CD14-positive monocyte (primary cell): Measurements from ENCODE around the gene SLC35C1. TPM values are rescaled to one million over a fixed set of nuclear protein-coding genes. Genes with fewer than 3 reads are reported as not detected.

ENCODE experiments used
- DNase-seq, 3 donors: peaks; one replicate each; pipeline ENCODE4 v3.0.0-alpha.2; 2011 to 2022
- H2AFZ ChIP-seq: 2 replicates; pipeline ENCODE4 v1.6.0; 2012; ENCODE audit warnings: mild to moderate bottlenecking, low read depth, low read length, inconsistent platforms; ENCODE audit not compliant: insufficient read depth, poor library complexity, severe bottlenecking
- H3K27ac ChIP-seq, 2 donors: 1 replicate in 1 of 2; 2 replicates in 1 of 2; pipeline ENCODE4 v1.5.1; 2012 to 2013; ENCODE audit warnings: low read length in 2 of 2, control low read depth in 1 of 2, inconsistent platforms in 1 of 2, low read depth in 1 of 2, mild to moderate bottlenecking in 1 of 2
- H3K27me3 ChIP-seq, 2 donors: one replicate each; pipeline versions ENCODE4 v1.6.0 to v1.6.1; 2011 to 2013; ENCODE audit warnings: low read length in 2 of 2; ENCODE audit not compliant: control insufficient read depth in 2 of 2, insufficient read depth in 2 of 2
- H3K36me3 ChIP-seq, 2 donors: replicated peaks in 1 of 2; 1 replicate in 1 of 2; 2 replicates in 1 of 2; pipeline versions ENCODE4 v1.5.1 to v1.6.1; 2012 to 2013; ENCODE audit warnings: low read length in 2 of 2, control low read depth in 1 of 2, inconsistent platforms in 1 of 2, mild to moderate bottlenecking in 1 of 2; ENCODE audit not compliant: insufficient read depth in 2 of 2, control insufficient read depth in 1 of 2
- H3K4me1 ChIP-seq, 2 donors: 1 replicate in 1 of 2; 2 replicates in 1 of 2; pipeline versions ENCODE4 v1.5.1 to v1.6.1; 2012 to 2013; ENCODE audit warnings: low read length in 2 of 2, control low read depth in 1 of 2, inconsistent platforms in 1 of 2, mild to moderate bottlenecking in 1 of 2, moderate library complexity in 1 of 2; ENCODE audit not compliant: insufficient read depth in 2 of 2, control insufficient read depth in 1 of 2
- H3K4me2 ChIP-seq: replicated peaks from 2 replicates; pipeline ENCODE3; 2012; ENCODE audit warnings: low read length, moderate library complexity, mild to moderate bottlenecking; ENCODE audit not compliant: poor library complexity, severe bottlenecking; ENCODE audit errors: extremely low read depth
- H3K4me3 ChIP-seq, 3 experiments: fragments of 200-600 bp in 1 of 3; sonication (generic) in 1 of 3; replicated peaks in 1 of 3; 1 replicate in 2 of 3; 2 replicates in 1 of 3; pipeline ENCODE4 v1.5.1; 2011 to 2013; ENCODE audit warnings: low read length in 3 of 3, mild to moderate bottlenecking in 3 of 3, control low read depth in 2 of 3, low read depth in 2 of 3, inconsistent platforms in 1 of 3, moderate library complexity in 1 of 3
- H3K79me2 ChIP-seq: 2 replicates; pipeline ENCODE4 v1.6.0; 2012; ENCODE audit warnings: mild to moderate bottlenecking, control low read depth, inconsistent platforms, low read length, moderate library complexity; ENCODE audit not compliant: insufficient read depth
- H3K9ac ChIP-seq: 2 replicates; pipeline ENCODE4 v1.6.0; 2017; ENCODE audit warnings: low read length, mild to moderate bottlenecking; ENCODE audit not compliant: insufficient read depth, poor library complexity, severe bottlenecking
- H3K9me3 ChIP-seq, 2 donors: replicated peaks in 1 of 2; 1 replicate in 1 of 2; 2 replicates in 1 of 2; pipeline versions ENCODE4 v1.5.1 to v1.6.1; 2012 to 2013; ENCODE audit warnings: low read length in 2 of 2, control low read depth in 1 of 2; ENCODE audit not compliant: control insufficient read depth in 1 of 2, insufficient read depth in 1 of 2
- H4K20me1 ChIP-seq: 2 replicates; pipeline ENCODE4 v1.6.0; 2012; ENCODE audit warnings: mild to moderate bottlenecking, low read length, control low read depth, moderate library complexity; ENCODE audit not compliant: insufficient read depth
- H3K27ac Mint-ChIP-seq, 7 donors: one replicate each; pipeline ENCODE4 v1.8.0; 2020; ENCODE audit warnings: mild to moderate bottlenecking in 7 of 7, mixed read lengths in 7 of 7, moderate library complexity in 6 of 7, inconsistent platforms in 2 of 7
- H3K27me3 Mint-ChIP-seq, 3 donors: one replicate each; pipeline ENCODE4 v1.8.0; 2021 to 2022; ENCODE audit warnings: low read depth in 3 of 3, mild to moderate bottlenecking in 3 of 3, mixed read lengths in 3 of 3, moderate library complexity in 3 of 3, inconsistent platforms in 1 of 3
- H3K36me3 Mint-ChIP-seq, 2 donors: one replicate each; pipeline ENCODE4 v1.8.0; 2020; ENCODE audit warnings: mixed read lengths in 2 of 2, inconsistent platforms in 1 of 2, mild to moderate bottlenecking in 1 of 2
- H3K4me1 Mint-ChIP-seq: one replicate; pipeline ENCODE4 v1.8.0; 2020; ENCODE audit warnings: mild to moderate bottlenecking, mixed read lengths
- H3K4me3 Mint-ChIP-seq, 2 donors: one replicate each; pipeline ENCODE4 v1.8.0; 2020; ENCODE audit warnings: mild to moderate bottlenecking in 2 of 2, mixed read lengths in 2 of 2, moderate library complexity in 1 of 2
- H3K9me3 Mint-ChIP-seq, 7 donors: one replicate each; pipeline ENCODE4 v1.8.0; 2020 to 2022; ENCODE audit warnings: mixed read lengths in 7 of 7, mild to moderate bottlenecking in 6 of 7, moderate library complexity in 6 of 7, inconsistent platforms in 2 of 7
- WGBS: methylation state at CpG from one replicate; pipeline ENCODE4 v1.1.5; 2013; ENCODE audit warnings: missing lambda C conversion rate; ENCODE audit not compliant: insufficient coverage; 5-methylcytosine and 5-hydroxymethylcytosine counted together
- intact Hi-C, 2 donors: fragments of 100-400 bp; cut with micrococcal nuclease; formaldehyde crosslinking; loops; one replicate each; pipeline versions ENCODE4 v1.15.0 to v1.15.1; 2023
- polyA plus RNA-seq, 3 donors: library from polyadenylated mRNA; depleted of rRNA in 1 of 3; unstranded in 2 of 3; stranded (reverse) in 1 of 3; fragments of 300-500 nt in 2 of 3; fragments of >200 nt in 1 of 3; fragmentation: Illumina TruSeq in 2 of 3; gene quantifications; 1 replicate in 2 of 3; 2 replicates in 1 of 3; pipeline ENCODE4 v1.2.3, GENCODE V29; 2012 to 2021
- TF ChIP-seq, protein P1 (sequence below): fragments of 200-600 bp; IDR thresholded peaks from one replicate; pipeline ENCODE4 v1.8.0; 2022; ENCODE audit warnings: antibody characterized with exemption, mild to moderate bottlenecking

Gene SLC35C1
- polyA plus RNA-seq, 3 donors: 5.0 to 14.0 (median 12.8) TPM

DNA sequence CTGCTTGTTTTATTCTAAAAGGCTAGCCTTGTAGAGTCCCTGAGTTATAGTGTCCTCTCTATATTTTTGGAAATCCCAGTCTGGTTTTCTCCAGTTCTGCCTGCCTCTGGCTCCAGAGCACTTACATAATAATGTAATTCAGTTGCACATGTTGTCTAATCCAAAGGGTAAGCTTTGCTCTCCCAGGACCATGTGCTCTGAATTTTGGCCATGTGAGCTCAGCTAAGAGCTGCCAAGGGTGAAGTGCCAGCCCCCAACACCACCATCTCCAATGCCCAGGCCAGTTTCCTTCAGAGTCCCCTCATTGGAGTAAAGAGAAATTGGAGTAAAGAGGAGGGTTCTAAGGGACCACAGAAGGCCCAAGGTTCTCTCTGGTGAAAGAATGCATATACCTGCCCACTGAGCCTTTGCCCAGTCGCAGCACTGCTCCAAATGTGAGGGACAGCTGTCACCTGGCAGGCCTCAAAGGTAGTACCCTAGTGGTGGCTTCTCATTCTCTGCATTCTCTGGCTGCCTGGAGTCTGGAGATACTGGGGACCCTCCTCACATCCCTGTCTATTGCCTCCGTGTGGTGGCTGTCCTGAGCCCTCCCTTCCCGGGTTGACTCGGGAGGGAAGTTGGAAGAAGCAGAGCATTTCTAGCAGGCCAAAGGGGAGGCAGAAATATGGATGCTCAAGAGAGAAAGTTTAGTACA, 47.2 kb downstream of the SLC35C1 start:
- peaks cover 34% of the 10 kb centered on the region for H3K4me1 Mint-ChIP-seq
- no peaks in the 10 kb centered on the region for H3K27me3 Mint-ChIP-seq
- H3K9me3 ChIP-seq: no peaks in the 10 kb centered on the region
- TF ChIP-seq, protein P1, sequence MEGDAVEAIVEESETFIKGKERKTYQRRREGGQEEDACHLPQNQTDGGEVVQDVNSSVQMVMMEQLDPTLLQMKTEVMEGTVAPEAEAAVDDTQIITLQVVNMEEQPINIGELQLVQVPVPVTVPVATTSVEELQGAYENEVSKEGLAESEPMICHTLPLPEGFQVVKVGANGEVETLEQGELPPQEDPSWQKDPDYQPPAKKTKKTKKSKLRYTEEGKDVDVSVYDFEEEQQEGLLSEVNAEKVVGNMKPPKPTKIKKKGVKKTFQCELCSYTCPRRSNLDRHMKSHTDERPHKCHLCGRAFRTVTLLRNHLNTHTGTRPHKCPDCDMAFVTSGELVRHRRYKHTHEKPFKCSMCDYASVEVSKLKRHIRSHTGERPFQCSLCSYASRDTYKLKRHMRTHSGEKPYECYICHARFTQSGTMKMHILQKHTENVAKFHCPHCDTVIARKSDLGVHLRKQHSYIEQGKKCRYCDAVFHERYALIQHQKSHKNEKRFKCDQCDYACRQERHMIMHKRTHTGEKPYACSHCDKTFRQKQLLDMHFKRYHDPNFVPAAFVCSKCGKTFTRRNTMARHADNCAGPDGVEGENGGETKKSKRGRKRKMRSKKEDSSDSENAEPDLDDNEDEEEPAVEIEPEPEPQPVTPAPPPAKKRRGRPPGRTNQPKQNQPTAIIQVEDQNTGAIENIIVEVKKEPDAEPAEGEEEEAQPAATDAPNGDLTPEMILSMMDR: no peak
- no peak overlapping the region for H2AFZ ChIP-seq
- peaks cover 73% of the 10 kb centered on the region for H4K20me1 ChIP-seq
- H3K9ac ChIP-seq: no peak overlapping the region
- no peak for DNase-seq
- H3K27ac ChIP-seq: peak overlapping the region in 1 of 2 donors; percentile 18
- intact Hi-C loops: no loop called here
- H3K79me2 ChIP-seq: peaks cover 62% of the 10 kb centered on the region
- no peak overlapping the region for H3K4me2 ChIP-seq
- 100% methylated on average over 1 of the region's 4 CpGs for WGBS
- no peaks in the 10 kb centered on the region for H3K27me3 ChIP-seq
- H3K9me3 Mint-ChIP-seq: no peaks in the 10 kb centered on the region
- no peak overlapping the region for H3K4me3 Mint-ChIP-seq
- peaks cover 13 to 21% of the 10 kb centered on the region in 2 donors for H3K36me3 ChIP-seq
- peaks cover 22 to 24% of the 10 kb centered on the region in 2 donors for H3K4me1 ChIP-seq
- peak overlapping the region in 2 of 7 donors; percentile 15 to 64 for H3K27ac Mint-ChIP-seq
- H3K36me3 Mint-ChIP-seq: peaks cover 28 to 39% of the 10 kb centered on the region in 2 donors
- no peak overlapping the region for H3K4me3 ChIP-seq

DNA sequence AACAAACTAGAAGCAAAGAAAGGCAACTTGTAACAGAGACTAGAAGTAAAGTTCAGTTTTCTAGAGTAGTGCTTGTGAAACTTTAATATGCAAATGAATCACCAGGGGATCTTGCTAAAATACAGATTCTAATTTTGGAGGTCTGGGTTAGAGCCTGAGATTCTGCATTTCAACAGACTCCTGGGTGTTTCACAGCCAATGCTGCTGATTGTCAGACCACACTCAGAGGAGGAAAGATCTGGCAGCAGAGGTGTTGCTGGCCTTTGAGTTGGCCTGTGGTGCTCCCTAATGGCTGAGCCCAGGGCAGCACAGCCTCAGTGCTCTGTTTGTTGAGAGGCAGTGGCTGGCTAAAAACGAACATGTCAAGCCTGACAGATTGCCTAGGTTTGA, 47.8 kb downstream of the SLC35C1 start:
- intact Hi-C loops: no loop called here
- H3K36me3 ChIP-seq: peaks cover 13 to 26% of the 10 kb centered on the region in 2 donors
- H3K9me3 ChIP-seq: no peaks in the 10 kb centered on the region
- peak overlapping the region in 1 of 7 donors; percentile 64 for H3K27ac Mint-ChIP-seq
- H2AFZ ChIP-seq: no peak overlapping the region
- H3K27ac ChIP-seq: peak overlapping the region in 1 of 2 donors; percentile 18
- H3K9ac ChIP-seq: no peak overlapping the region
- peaks cover 31 to 45% of the 10 kb centered on the region in 2 donors for H3K36me3 Mint-ChIP-seq
- no peaks in the 10 kb centered on the region for H3K27me3 ChIP-seq
- WGBS: no CpG with 5 or more reads among the region's 1 CpG
- peaks cover 58% of the 10 kb centered on the region for H3K79me2 ChIP-seq
- TF ChIP-seq, protein P1: no peak
- no peak for DNase-seq
- peaks cover 39% of the 10 kb centered on the region for H3K4me1 Mint-ChIP-seq
- no peaks in the 10 kb centered on the region for H3K9me3 Mint-ChIP-seq
- no peak overlapping the region for H3K4me3 Mint-ChIP-seq
- peaks cover 76% of the 10 kb centered on the region for H4K20me1 ChIP-seq
- peaks cover 27 to 29% of the 10 kb centered on the region in 2 donors for H3K4me1 ChIP-seq
- no peak overlapping the region for H3K4me3 ChIP-seq
- no peak overlapping the region for H3K4me2 ChIP-seq
- no peaks in the 10 kb centered on the region for H3K27me3 Mint-ChIP-seq
